Fibroblast of lung (primary cell): Measurements from ENCODE around the gene TMEM272. TPM values are rescaled to one million over a fixed set of nuclear protein-coding genes. Genes with fewer than 3 reads are reported as not detected.

Source experiments
- DNase-seq, 2 donors: peaks; one replicate each; pipeline versions ENCODE4 v3.0.0 to v3.0.0-alpha.2; 2010; ENCODE audit warnings: low read depth in 2 of 2
- H2AFZ ChIP-seq: 2 replicates; pipeline ENCODE4 v1.5.1; 2012; ENCODE audit warnings: low read length, control low read depth, inconsistent platforms
- H3K27ac ChIP-seq: 2 replicates; pipeline ENCODE4 v1.5.1; 2011; ENCODE audit warnings: low read length, control low read depth; ENCODE audit not compliant: insufficient read depth
- H3K27me3 ChIP-seq: 2 replicates; pipeline ENCODE4 v1.5.1; 2011; ENCODE audit warnings: mild to moderate bottlenecking, low read length; ENCODE audit not compliant: control insufficient read depth, insufficient read depth
- H3K36me3 ChIP-seq: 2 replicates; pipeline ENCODE4 v1.5.1; 2011; ENCODE audit warnings: low read length; ENCODE audit not compliant: control insufficient read depth, insufficient read depth
- H3K4me1 ChIP-seq: 2 replicates; pipeline ENCODE4 v1.5.1; 2011; ENCODE audit warnings: low read length; ENCODE audit not compliant: control insufficient read depth, insufficient read depth; ENCODE audit errors: extremely low read depth
- H3K4me2 ChIP-seq: 2 replicates; pipeline ENCODE4 v1.5.1; 2011; ENCODE audit warnings: low read length, control low read depth; ENCODE audit not compliant: insufficient read depth; ENCODE audit errors: extremely low read depth
- H3K4me3 ChIP-seq, 4 experiments: fragments of 200-600 bp in 1 of 4; sonication (generic) in 1 of 4; replicated peaks in 1 of 4; 2 replicates each; pipeline ENCODE4 v1.5.1; 2011 to 2016; ENCODE audit warnings: low read length in 4 of 4, low read depth in 3 of 4, mild to moderate bottlenecking in 3 of 4, control low read depth in 2 of 4, inconsistent platforms in 1 of 4, mixed read lengths in 1 of 4; ENCODE audit not compliant: insufficient read depth in 1 of 4; ENCODE audit errors: control extremely low read depth in 1 of 4
- H3K79me2 ChIP-seq: 2 replicates; pipeline ENCODE4 v1.5.1; 2012; ENCODE audit warnings: mild to moderate bottlenecking, low read length, inconsistent platforms; ENCODE audit not compliant: control insufficient read depth, insufficient read depth
- H3K9ac ChIP-seq: 2 replicates; pipeline ENCODE4 v1.5.1; 2011; ENCODE audit warnings: mild to moderate bottlenecking, low read length, control low read depth; ENCODE audit not compliant: insufficient read depth
- H3K9me3 ChIP-seq: 2 replicates; pipeline ENCODE4 v1.5.1; 2012; ENCODE audit warnings: low read depth, low read length; ENCODE audit not compliant: control insufficient read depth, insufficient read depth
- H4K20me1 ChIP-seq: 2 replicates; pipeline ENCODE4 v1.5.1; 2011; ENCODE audit warnings: low read length; ENCODE audit not compliant: control insufficient read depth, insufficient read depth; ENCODE audit errors: extremely low read depth
- EZH2 ChIP-seq: IDR thresholded peaks from 2 replicates; pipeline ENCODE4 v1.5.1; 2012; ENCODE audit warnings: low read length, control low read depth, mild to moderate bottlenecking; ENCODE audit errors: missing control alignments
- polyA plus RNA-seq, 2 donors: library from polyadenylated mRNA; depleted of rRNA in 1 of 2; stranded (reverse) in 1 of 2; unstranded in 1 of 2; fragments of >200 nt; gene quantifications; 2 replicates each; pipeline ENCODE4 v1.2.1, GENCODE V29; 2011 to 2012; ENCODE audit warnings: missing spikeins in 1 of 2
- total RNA-seq: library from RNA; depleted of rRNA; stranded (reverse); fragments of >200 nt; gene quantifications from 2 replicates; pipeline ENCODE4 v1.2.1, GENCODE V29; 2014
- TF ChIP-seq, protein P1 (sequence below), 2 donors: IDR thresholded peaks in 1 of 2; conservative IDR thresholded peaks in 1 of 2; 1 replicate in 1 of 2; 2 replicates in 1 of 2; pipeline ENCODE4 v1.5.1; 2011 to 2012; ENCODE audit warnings: low read length in 2 of 2, control low read depth in 1 of 2, inconsistent platforms in 1 of 2, low read depth in 1 of 2, mild to moderate bottlenecking in 1 of 2

Gene TMEM272
- total and polyA plus RNA-seq, 2 donors (not counting 1 experiment from before 2014, with no cell fraction given) = not detected

DNA sequence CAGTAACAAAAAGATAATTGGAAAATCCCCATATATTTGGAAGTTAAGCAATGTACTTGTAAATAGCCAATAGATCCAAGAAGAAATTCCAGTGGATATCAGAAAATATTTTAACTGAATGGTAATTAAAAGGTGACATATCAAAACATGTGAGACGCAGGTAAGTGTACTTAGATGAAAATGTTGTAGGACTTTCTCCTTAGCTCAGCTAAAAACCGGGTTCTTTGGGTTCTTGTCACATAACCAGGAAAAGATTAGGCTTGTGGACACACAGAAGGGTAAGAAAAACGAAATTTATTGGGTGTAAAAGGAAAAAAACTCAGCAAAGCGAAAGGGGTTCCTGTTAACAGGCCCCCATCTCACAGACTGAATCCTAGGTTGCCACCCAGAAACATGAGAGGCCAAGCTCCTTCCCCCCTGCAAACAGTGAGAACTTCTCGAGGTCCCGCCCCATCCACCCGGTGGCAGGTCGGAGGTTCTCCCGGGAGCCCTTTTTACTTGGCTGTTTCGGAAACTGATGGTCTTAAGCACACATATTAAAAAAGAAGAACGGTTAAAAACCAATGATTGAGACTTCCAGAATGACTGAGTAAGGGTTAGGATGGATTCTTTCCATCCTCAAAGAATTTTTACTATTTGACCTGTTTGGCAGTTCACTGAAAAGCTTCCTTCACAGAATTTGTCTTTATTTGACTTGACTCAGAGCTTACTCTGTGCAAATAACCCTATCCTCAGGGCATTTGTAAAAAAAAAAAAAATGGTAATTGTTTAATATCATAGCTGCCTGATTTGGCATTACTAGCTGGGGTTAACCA, 13.7 kb upstream of the TMEM272 start:
- Histone ChIP-seq H3K4me2 (no peak overlapping the region), H3K4me1 (no peaks in the 10 kb centered on the region), H2AFZ (no peak overlapping the region), H3K9ac (no peak overlapping the region), H4K20me1 (no peaks in the 10 kb centered on the region), H3K9me3 (no peaks in the 10 kb centered on the region), H3K79me2 (no peaks in the 10 kb centered on the region), H3K27ac (no peak overlapping the region), H3K4me3 (no peak overlapping the region), H3K36me3 (no peaks in the 10 kb centered on the region), H3K27me3 (no peaks in the 10 kb centered on the region)
- TF ChIP-seq, protein P1, sequence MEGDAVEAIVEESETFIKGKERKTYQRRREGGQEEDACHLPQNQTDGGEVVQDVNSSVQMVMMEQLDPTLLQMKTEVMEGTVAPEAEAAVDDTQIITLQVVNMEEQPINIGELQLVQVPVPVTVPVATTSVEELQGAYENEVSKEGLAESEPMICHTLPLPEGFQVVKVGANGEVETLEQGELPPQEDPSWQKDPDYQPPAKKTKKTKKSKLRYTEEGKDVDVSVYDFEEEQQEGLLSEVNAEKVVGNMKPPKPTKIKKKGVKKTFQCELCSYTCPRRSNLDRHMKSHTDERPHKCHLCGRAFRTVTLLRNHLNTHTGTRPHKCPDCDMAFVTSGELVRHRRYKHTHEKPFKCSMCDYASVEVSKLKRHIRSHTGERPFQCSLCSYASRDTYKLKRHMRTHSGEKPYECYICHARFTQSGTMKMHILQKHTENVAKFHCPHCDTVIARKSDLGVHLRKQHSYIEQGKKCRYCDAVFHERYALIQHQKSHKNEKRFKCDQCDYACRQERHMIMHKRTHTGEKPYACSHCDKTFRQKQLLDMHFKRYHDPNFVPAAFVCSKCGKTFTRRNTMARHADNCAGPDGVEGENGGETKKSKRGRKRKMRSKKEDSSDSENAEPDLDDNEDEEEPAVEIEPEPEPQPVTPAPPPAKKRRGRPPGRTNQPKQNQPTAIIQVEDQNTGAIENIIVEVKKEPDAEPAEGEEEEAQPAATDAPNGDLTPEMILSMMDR (conservative IDR thresholded peaks at IDR 0.05 in 1 of 2, IDR thresholded peaks at IDR 0.05 in 1 of 2; ENCODE audit: low read depth in 1 of 2, low read length in 2 of 2) = no peak
- TF ChIP-seq EZH2 = no peak
- no peak for DNase-seq

DNA sequence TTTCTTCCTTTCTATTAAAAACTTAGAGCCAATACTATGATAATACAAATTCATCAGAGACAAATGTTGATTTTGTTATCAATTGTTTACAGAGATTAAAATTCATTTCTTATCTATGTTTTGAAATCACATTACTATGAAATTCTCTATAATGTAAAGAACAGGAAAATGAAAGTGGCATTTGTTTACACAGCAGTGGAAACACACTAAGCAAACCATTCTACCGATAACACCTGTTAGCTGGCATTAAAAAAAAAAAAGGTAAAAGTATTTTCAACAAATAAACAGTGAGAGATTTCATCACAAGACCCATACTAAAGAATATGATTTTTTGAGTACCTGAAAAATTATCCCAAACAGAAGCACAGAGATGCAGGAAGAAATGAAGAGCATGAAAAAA, 12.0 kb upstream of the TMEM272 start:
- no peak overlapping the region for H3K27ac ChIP-seq
- no peaks in the 10 kb centered on the region for H3K27me3 ChIP-seq
- no peak overlapping the region for H3K9ac ChIP-seq
- no peak for DNase-seq
- no peak overlapping the region for H2AFZ ChIP-seq
- no peaks in the 10 kb centered on the region for H3K4me1 ChIP-seq
- H3K9me3 ChIP-seq = no peaks in the 10 kb centered on the region
- no peaks in the 10 kb centered on the region for H4K20me1 ChIP-seq
- H3K4me2 ChIP-seq = no peak overlapping the region
- no peaks in the 10 kb centered on the region for H3K79me2 ChIP-seq
- H3K36me3 ChIP-seq = no peaks in the 10 kb centered on the region
- TF ChIP-seq EZH2 = no peak
- TF ChIP-seq, protein P1 (conservative IDR thresholded peaks at IDR 0.05 in 1 of 2, IDR thresholded peaks at IDR 0.05 in 1 of 2; ENCODE audit: low read depth in 1 of 2, low read length in 2 of 2) = no peak
- H3K4me3 ChIP-seq = no peak overlapping the region

DNA sequence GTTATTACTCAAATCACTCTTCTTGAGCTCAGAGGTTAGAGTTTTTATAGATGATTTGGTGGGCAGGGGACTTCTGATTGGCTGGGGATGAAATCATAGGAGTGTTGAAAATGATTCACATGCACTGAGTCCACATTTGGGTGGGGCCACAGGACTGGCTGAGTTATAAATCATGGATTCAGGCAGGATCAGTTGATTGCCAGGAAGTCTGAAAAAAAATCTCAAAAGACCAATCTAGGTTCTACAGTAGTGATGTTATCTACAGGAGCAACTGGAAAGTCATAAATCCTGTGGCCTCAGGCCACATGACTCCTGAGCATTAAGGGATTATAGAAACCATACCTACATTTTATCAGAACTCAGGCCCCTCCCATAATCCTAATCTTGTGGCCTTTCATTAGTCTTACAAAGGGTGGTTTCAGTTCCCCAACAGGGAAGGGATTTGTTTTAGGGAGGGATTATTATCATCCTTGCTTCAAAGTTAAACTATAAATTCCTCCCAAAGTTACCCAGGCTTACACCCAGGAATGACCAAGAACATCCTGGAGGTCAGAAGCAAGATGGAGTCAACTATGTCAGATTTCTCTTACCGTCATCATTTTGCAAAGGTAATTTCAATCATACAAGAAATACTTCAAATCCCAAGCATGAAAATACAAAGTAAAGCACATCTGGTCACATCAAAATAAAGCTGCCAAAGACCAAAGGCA, 11.2 kb upstream of the TMEM272 start:
- H3K4me3 ChIP-seq = no peak overlapping the region

More for the DNA sequence above, 11.2 kb upstream of the TMEM272 start:
- H4K20me1 ChIP-seq = no peaks in the 10 kb centered on the region
- no peaks in the 10 kb centered on the region for H3K27me3 ChIP-seq
- no peak overlapping the region for H2AFZ ChIP-seq
- H3K79me2 ChIP-seq = no peaks in the 10 kb centered on the region
- H3K36me3 ChIP-seq = no peaks in the 10 kb centered on the region
- DNase-seq = no peak
- TF ChIP-seq EZH2 = no peak
- TF ChIP-seq, protein P1 (conservative IDR thresholded peaks at IDR 0.05 in 1 of 2, IDR thresholded peaks at IDR 0.05 in 1 of 2; ENCODE audit: low read depth in 1 of 2, low read length in 2 of 2) = no peak
- no peaks in the 10 kb centered on the region for H3K4me1 ChIP-seq
- no peaks in the 10 kb centered on the region for H3K9me3 ChIP-seq
- no peak overlapping the region for H3K4me2 ChIP-seq
- no peak overlapping the region for H3K27ac ChIP-seq
- no peak overlapping the region for H3K9ac ChIP-seq
